Effector memory CD4-positive, alpha-beta T cell (primary cell): ENCODE data around the gene EEF1AKMT3.
A peak's percentile ranks its signal among the peaks of the same experiment; 100 is the strongest.

Experiments used
- DNase-seq, 3 donors: peaks; one replicate each; pipeline ENCODE4 v3.0.0-alpha.2; 2020
- H3K27ac ChIP-seq: 2 replicates; pipeline ENCODE4 v1.7.0; 2013; ENCODE audit warnings: mild to moderate bottlenecking, low read length, moderate library complexity; ENCODE audit not compliant: insufficient read depth, poor library complexity, severe bottlenecking
- H3K27me3 ChIP-seq: replicated peaks from 2 replicates; pipeline ENCODE4 v1.7.0; 2013; ENCODE audit warnings: mild to moderate bottlenecking, low read length; ENCODE audit not compliant: insufficient read depth, control insufficient read depth, poor library complexity, severe bottlenecking
- H3K36me3 ChIP-seq: 2 replicates; pipeline ENCODE4 v1.7.0; 2013; ENCODE audit warnings: mild to moderate bottlenecking, low read length, moderate library complexity; ENCODE audit not compliant: control insufficient read depth, insufficient read depth
- H3K4me1 ChIP-seq: 2 replicates; pipeline ENCODE4 v1.7.0; 2013; ENCODE audit warnings: low read length, mild to moderate bottlenecking; ENCODE audit not compliant: control insufficient read depth, insufficient read depth, poor library complexity, severe bottlenecking
- H3K4me3 ChIP-seq: 2 replicates; pipeline ENCODE4 v1.7.0; 2013; ENCODE audit warnings: low read length, low read depth, mild to moderate bottlenecking; ENCODE audit not compliant: insufficient read depth, poor library complexity, severe bottlenecking
- H3K9me3 ChIP-seq: 2 replicates; pipeline ENCODE4 v1.7.0; 2013; ENCODE audit warnings: mild to moderate bottlenecking, low read length, moderate library complexity; ENCODE audit not compliant: control insufficient read depth

EEF1AKMT3 gene

DNA sequence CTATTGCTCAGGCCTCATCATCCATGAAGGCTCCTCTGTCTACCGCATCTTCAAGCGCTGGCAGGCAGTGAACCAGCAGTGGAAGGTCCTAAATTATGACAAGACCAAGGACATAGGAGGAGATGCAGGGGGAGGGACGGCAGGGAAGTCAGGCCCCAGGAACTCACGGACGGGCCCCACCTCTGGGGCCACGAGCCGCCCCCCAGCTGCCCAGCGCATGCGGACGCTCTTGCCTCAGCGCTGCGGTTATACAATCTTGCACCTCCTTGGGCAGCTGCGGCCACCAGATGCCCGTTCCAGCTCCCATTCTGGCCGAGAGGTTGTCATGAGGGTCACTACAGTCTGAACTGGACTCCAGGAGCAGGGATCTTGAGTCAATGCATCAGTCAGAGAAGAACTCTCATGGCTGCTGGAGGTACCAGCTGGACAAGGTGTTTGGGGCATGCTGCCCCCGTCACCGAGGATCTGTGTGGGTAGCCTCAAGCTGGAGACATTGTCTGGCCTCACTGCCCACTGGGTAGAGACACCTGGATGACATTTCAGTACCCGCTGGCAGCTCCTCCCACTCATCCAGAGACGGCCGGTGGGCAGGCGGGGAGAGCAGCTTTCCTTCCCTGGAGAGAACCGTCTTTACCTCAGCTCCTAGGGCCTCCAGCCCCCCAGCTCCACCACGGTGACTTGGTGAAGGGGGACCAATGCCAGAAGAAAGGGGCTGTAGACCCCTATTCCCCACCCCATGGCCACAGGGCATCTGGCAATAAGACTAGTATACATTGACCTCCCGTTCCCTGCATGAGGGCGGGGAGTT lies 13.7 kb upstream of the EEF1AKMT3 start:
- no peak overlapping the region for H3K4me3 ChIP-seq
- peaks cover 16% of the 10 kb centered on the region for H3K36me3 ChIP-seq
- H3K9me3 ChIP-seq, result no peaks in the 10 kb centered on the region
- no peak overlapping the region for H3K27ac ChIP-seq
- H3K27me3 ChIP-seq, result no peaks in the 10 kb centered on the region
- DNase-seq, result no peak
- H3K4me1 ChIP-seq, result peaks cover 25% of the 10 kb centered on the region

GRCh38 chr12:57759360-57759980 lies 12.9 kb upstream of the EEF1AKMT3 start:
- Histone ChIP-seq H3K36me3 (peaks cover 16% of the 10 kb centered on the region), H3K4me1 (peaks cover 21% of the 10 kb centered on the region), H3K9me3 (no peaks in the 10 kb centered on the region), H3K27me3 (peaks cover 4% of the 10 kb centered on the region), H3K4me3 (no peak overlapping the region), H3K27ac (no peak overlapping the region)
- no peak for DNase-seq

GRCh38 chr12:57760347-57760982 lies 11.9 kb upstream of the EEF1AKMT3 start:
- peaks cover 28% of the 10 kb centered on the region for H3K4me1 ChIP-seq
- H3K4me3 ChIP-seq, result no peak overlapping the region
- H3K9me3 ChIP-seq, result no peaks in the 10 kb centered on the region
- no peak for DNase-seq
- H3K27ac ChIP-seq, result no peak overlapping the region
- H3K27me3 ChIP-seq, result peaks cover 5% of the 10 kb centered on the region
- peaks cover 16% of the 10 kb centered on the region for H3K36me3 ChIP-seq

- H3K4me1 ChIP-seq, result peaks cover 30% of the 10 kb centered on the region
- H3K36me3 ChIP-seq, result peaks cover 16% of the 10 kb centered on the region
- DNase-seq, result no peak
- H3K9me3 ChIP-seq, result no peaks in the 10 kb centered on the region
- peaks cover 13% of the 10 kb centered on the region for H3K27me3 ChIP-seq
- no peak overlapping the region for H3K27ac ChIP-seq
- no peak overlapping the region for H3K4me3 ChIP-seq
Measured at GRCh38 chr12:57761391-57761998, 10.9 kb upstream of the EEF1AKMT3 start.

- Histone ChIP-seq H3K27ac (no peak overlapping the region), H3K27me3 (peaks cover 19% of the 10 kb centered on the region), H3K9me3 (no peaks in the 10 kb centered on the region), H3K4me3 (no peak overlapping the region), H3K36me3 (peaks cover 16% of the 10 kb centered on the region), H3K4me1 (peaks cover 29% of the 10 kb centered on the region)
- DNase-seq, result no peak
Measured at GRCh38 chr12:57762463-57762862, 10.0 kb upstream of the EEF1AKMT3 start.

DNA sequence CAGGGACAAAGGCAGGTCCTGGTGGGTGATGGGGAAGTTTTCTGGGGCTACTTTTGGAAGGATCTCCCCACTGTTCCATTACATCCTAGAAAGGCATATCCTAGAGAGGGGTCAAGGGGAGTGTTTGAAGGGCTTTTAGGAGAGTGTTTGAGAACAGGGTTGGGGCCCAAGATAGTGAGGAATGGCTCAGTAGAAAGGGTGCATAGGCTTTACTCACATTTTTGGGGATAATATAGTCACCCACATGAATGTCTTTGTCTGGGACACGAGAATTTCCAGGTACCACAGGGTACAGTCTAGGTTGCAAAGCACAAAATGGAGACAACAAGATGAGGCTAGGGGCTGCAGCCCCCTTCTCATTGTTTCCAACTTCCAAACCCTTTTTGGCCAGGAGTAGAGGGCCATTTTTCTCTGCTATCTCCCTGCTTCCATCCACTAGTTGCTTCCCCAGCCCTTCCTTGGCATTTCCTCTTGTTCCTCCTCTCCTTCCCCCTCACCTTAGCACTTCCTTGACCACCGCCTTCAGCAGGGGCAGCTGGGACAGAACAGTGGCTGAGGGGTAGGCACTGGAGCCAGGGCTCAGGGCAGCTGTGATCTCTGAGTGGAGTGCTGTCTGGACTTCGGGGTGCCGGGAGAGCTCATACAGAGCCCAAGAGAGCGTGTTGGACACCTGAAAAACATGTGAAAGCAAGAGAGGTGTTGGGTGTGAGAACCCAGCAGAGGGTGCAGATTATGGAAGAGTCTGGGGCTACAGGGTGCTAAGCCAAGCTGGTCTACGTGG lies 8.3 kb upstream of the EEF1AKMT3 start:
- Histone ChIP-seq H3K27ac (no peak overlapping the region), H3K4me1 (peaks cover 29% of the 10 kb centered on the region), H3K4me3 (peak overlapping the region; percentile 68), H3K9me3 (no peaks in the 10 kb centered on the region), H3K27me3 (peaks cover 19% of the 10 kb centered on the region), H3K36me3 (peaks cover 1% of the 10 kb centered on the region)
- DNase-seq, result no peak

DNA sequence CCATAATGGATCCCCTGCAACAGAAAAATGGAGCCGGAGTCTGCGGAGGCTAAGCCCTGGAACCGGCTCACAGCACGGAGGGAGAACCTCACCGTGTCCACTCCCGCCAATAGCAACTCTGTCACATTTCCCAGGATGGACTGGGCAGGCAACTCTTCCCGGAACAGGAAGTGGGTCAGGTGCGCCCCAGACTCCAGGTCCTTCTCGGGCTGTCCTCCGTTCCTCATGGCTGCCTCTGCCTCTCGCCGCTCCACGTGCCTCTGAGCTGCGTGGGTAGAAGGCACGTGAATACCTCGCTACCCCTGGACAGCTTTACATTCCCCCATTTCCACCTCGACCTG lies 7.8 kb upstream of the EEF1AKMT3 start:
- no peak for DNase-seq
- Histone ChIP-seq H3K4me1 (peaks cover 29% of the 10 kb centered on the region), H3K27ac (peak overlapping the region; percentile 7), H3K4me3 (peak overlapping the region; percentile 68), H3K27me3 (peaks cover 19% of the 10 kb centered on the region), H3K36me3 (peaks cover 1% of the 10 kb centered on the region), H3K9me3 (no peaks in the 10 kb centered on the region)

DNA sequence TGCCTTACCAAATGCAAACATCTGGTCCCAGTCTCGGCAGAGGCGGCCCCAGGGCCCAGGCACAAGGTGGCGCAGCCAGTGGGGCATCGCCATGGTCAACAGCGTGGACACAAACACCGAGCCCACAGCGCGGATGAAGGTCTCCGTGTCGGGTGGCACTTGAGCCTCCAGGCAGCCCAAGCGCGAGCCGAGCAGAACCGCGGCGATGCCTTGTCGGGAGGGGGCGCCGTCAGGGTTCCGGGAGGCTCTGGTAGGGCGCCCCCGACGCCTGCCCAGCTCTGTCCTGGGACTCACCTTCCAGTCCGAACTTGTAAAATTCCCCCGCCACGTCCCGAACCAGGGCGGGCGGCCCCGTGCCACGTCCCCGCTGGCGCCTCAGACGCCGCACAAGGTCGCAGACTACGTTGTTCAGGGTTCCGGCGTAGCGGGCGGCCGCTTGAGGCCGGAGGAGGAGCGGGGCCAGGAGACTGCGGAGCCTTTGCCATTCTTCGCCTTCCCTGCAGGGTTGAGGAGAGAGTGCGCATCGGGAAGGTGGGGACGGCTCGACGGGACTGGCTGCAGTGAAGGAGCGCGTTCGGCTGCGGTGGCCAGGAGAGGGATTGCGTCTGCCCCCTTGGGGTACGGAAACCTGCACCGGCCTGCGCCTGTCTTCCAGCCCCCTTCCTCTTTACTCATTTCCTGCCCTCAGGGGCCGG lies 7.3 kb upstream of the EEF1AKMT3 start:
- Histone ChIP-seq H3K36me3 (peaks cover 3% of the 10 kb centered on the region), H3K9me3 (no peaks in the 10 kb centered on the region), H3K27ac (peak overlapping the region; percentile 7), H3K27me3 (peaks cover 19% of the 10 kb centered on the region), H3K4me1 (peaks cover 29% of the 10 kb centered on the region), H3K4me3 (peak overlapping the region; percentile 68)
- peak in 1 of 3 donors; percentile 13 for DNase-seq
